ENCODE data around the gene SCAF1.

- TF ChIP-seq CTCF (conservative IDR thresholded peaks at IDR 0.05; ENCODE audit: low read depth, low read length) (no peak), EZH2 (IDR thresholded peaks at IDR 0.05; ENCODE audit: low read length, unreplicated experiment) (no peak), EZH2phosphoT487 (IDR thresholded peaks at IDR 0.05; ENCODE audit: borderline replicate concordance, low read length) (no peak)
Observed at GRCh38 chr19:49599378-49600295, 42.4 kb upstream of the SCAF1 start.

All from PC-3 (cell line).